IgD-negative memory B cell (primary cell): ENCODE results near the gene ZNF548. TPM values are rescaled to one million over a fixed set of nuclear protein-coding genes. Genes with fewer than 3 reads are reported as not detected.

ENCODE experiments used
- H3K27ac Mint-ChIP-seq, 3 donors: one replicate each; pipeline ENCODE4 v1.8.0; 2020 to 2022; ENCODE audit warnings: mild to moderate bottlenecking in 3 of 3, mixed read lengths in 3 of 3, moderate library complexity in 1 of 3
- H3K27me3 Mint-ChIP-seq: one replicate; pipeline ENCODE4 v1.8.0; 2021; ENCODE audit warnings: mixed read lengths
- H3K36me3 Mint-ChIP-seq: one replicate; pipeline ENCODE4 v1.8.0; 2020; ENCODE audit warnings: mild to moderate bottlenecking, mixed read lengths
- H3K4me1 Mint-ChIP-seq, 3 donors: one replicate each; pipeline ENCODE4 v1.8.0; 2020 to 2022; ENCODE audit warnings: mixed read lengths in 3 of 3, mild to moderate bottlenecking in 1 of 3
- H3K4me3 Mint-ChIP-seq, 4 donors: one replicate each; pipeline ENCODE4 v1.8.0; 2020 to 2022; ENCODE audit warnings: mild to moderate bottlenecking in 4 of 4, mixed read lengths in 4 of 4, moderate library complexity in 3 of 4
- H3K9me3 Mint-ChIP-seq, 3 donors: one replicate each; pipeline ENCODE4 v1.8.0; 2020 to 2021; ENCODE audit warnings: mixed read lengths in 3 of 3, mild to moderate bottlenecking in 1 of 3
- polyA plus RNA-seq: library from polyadenylated mRNA; unstranded; fragments of 300-500 nt; fragmentation: Illumina TruSeq; gene quantifications from one replicate; pipeline ENCODE4 v1.2.3, GENCODE V29; 2021

ZNF548 gene
- polyA plus RNA-seq: 12.7 TPM

GRCh38 chr19:57389730-57390598, at the start of gene ZNF548:
Gene ZNF548, plus strand, starts transcription at chr19:57389854. Its CDS starts 246 bp downstream, at chr19:57390100.
- peak within 1 kb of the TSS; percentile 87 to 99 (median 96) for H3K4me3 Mint-ChIP-seq
- peaks cover 12% of the 10 kb centered on the region for H3K36me3 Mint-ChIP-seq
- no peaks in the 10 kb centered on the region for H3K27me3 Mint-ChIP-seq
- H3K9me3 Mint-ChIP-seq: peaks cover 6 to 20% (median 13%) of the 10 kb centered on the region in 3 donors
- H3K4me1 Mint-ChIP-seq: peaks cover 21 to 30% (median 25%) of the 10 kb centered on the region in 3 donors
- H3K27ac Mint-ChIP-seq: peak within 1 kb of the TSS; percentile 85 to 99 (median 98)

DNA sequence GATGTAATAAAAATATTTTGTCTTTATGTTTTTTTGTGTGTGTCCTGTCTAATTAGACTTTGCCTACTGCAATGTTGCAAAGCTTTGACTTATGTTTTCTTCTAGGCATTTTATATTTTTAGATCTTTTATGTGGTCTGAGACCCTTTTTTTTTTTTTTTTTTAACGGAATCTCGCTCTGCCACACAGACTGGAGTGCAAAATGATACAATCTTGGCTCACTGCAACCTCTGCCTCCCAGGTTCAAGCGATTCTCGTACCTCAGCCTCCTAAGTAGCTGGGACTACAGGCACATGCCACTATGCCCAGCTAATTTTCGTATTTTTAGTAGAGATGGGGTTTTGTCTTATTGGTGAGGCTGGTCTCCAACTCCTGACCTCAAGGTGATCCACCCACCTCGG, 47.1 kb upstream of the ZNF548 start:
- Mint-ChIP-seq H3K4me1 (no peaks in the 10 kb centered on the region), H3K9me3 (peaks cover 0 to 2% (median 2%) of the 10 kb centered on the region in 3 donors), H3K4me3 (no peak overlapping the region), H3K27ac (no peak overlapping the region), H3K36me3 (peaks cover 2% of the 10 kb centered on the region), H3K27me3 (peaks cover 8% of the 10 kb centered on the region)

DNA sequence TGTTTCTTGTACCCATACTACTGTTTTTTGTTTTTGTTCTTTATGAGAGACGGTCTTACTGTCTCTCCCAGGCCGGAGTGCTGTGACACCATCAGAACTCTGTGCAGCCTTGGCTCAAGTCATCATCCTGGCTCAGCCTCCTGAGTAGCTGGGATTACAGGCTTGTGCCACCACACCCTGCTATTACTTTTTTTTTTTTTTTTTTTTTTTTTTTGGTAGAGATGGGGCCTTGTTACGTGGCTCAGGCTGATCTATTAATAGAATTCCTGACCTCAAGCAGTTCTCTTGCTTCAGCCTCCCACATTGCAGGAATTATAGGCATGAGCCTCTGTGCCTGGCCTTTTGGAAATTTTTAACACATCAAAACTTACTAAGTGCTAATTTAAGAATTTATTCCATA, 41.5 kb upstream of the ZNF548 start:
- Mint-ChIP-seq H3K4me3 (no peak overlapping the region), H3K36me3 (peaks cover 10% of the 10 kb centered on the region), H3K27me3 (peaks cover 8% of the 10 kb centered on the region), H3K4me1 (peaks cover 17 to 25% (median 21%) of the 10 kb centered on the region in 3 donors), H3K27ac (no peak overlapping the region), H3K9me3 (peaks cover 7 to 10% (median 9%) of the 10 kb centered on the region in 3 donors)

DNA sequence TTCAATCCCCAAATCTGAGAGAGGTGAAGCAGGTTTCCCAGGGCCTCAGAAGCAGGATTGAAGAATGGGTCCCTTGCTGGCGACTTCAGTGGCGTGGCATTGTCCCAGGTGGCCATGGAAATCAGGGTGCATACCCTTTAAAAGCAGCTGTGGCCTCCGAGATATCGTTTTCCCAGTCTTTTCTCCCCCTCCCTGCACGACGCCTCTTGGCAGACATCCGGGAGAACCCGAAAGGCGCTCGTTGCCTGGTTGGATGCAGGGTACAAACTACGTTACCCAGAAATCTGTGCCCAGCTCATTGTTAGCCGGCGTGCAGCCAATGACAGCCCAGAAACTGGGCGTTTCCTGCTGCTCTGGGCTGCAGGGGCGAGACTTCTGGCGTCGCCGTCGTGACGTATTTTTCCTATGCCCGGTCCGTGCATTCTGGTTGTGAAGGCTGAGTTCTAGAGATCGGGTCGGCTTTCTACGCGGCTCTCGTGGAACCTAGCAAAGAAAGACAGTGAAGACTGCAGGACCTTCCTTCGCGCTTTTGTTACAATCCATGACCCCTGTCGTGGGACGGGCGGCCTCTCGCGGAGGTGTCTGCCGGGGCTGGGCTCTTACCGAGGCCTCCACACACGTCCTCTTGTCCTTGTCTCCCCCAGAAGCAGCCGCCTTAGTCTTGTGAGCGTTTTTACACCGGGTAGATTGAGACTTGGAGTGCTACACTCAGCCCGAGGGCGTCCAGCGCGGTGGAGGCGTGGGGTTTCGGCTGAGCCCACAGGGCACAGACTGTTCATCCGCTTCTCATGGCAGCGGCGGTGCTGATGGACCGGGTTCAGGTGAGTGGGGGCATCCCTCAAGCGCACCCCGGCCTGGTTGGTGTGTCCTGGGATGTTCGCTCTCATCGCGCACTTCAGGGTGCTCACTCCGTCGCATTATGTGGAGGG, 38.5 kb upstream of the ZNF548 start, which contains the start of gene ZNF304:
TSS of gene ZNF304 (plus strand) at position 395 of the 929 bp plus-strand sequence. CDS start at position 789, 394 bp downstream.
- peaks cover 18% of the 10 kb centered on the region for H3K36me3 Mint-ChIP-seq
- H3K9me3 Mint-ChIP-seq: peaks cover 12 to 23% (median 18%) of the 10 kb centered on the region in 3 donors

GRCh38 chr19:57351867-57352266, 37.8 kb upstream of the ZNF548 start:
- peak overlapping the region; percentile 97 to 99 (median 98) for H3K4me3 Mint-ChIP-seq
- peaks cover 12 to 28% (median 21%) of the 10 kb centered on the region in 3 donors for H3K9me3 Mint-ChIP-seq
- peak overlapping the region in 2 of 3 donors; percentile 79 to 98 for H3K27ac Mint-ChIP-seq
- no peaks in the 10 kb centered on the region for H3K27me3 Mint-ChIP-seq
- peaks cover 20 to 28% (median 23%) of the 10 kb centered on the region in 3 donors for H3K4me1 Mint-ChIP-seq
- peaks cover 24% of the 10 kb centered on the region for H3K36me3 Mint-ChIP-seq

More for the DNA sequence above, 38.5 kb upstream of the ZNF548 start, which contains the start of gene ZNF304:
- Mint-ChIP-seq H3K27me3 (peaks cover 5% of the 10 kb centered on the region), H3K27ac (peak within 1 kb of the TSS; percentile 79 to 98 (median 90)), H3K4me3 (peak within 1 kb of the TSS; percentile 97 to 99 (median 98)), H3K4me1 (peaks cover 20 to 28% (median 23%) of the 10 kb centered on the region in 3 donors)

GRCh38 chr19:57355916-57356315, 33.7 kb upstream of the ZNF548 start:
- Mint-ChIP-seq H3K9me3 (peaks cover 14 to 37% (median 24%) of the 10 kb centered on the region in 3 donors), H3K27ac (no peak overlapping the region), H3K36me3 (peaks cover 32% of the 10 kb centered on the region), H3K27me3 (no peaks in the 10 kb centered on the region), H3K4me3 (peak overlapping the region in 1 of 4 donors; percentile 66), H3K4me1 (peaks cover 18 to 24% (median 22%) of the 10 kb centered on the region in 3 donors)

DNA sequence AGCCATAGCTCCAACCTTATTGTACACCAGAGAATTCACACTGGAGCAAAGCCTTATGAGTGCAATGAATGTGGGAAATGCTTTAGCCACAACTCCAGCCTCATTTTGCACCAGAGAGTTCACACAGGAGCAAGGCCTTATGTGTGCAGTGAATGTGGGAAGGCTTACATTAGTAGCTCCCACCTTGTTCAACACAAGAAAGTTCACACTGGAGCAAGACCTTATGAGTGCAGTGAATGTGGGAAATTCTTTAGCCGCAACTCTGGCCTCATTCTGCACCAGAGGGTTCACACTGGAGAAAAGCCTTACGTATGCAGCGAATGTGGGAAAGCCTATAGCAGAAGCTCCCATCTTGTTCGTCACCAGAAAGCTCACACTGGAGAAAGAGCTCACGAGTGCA, 32.2 kb upstream of the ZNF548 start:
- Mint-ChIP-seq H3K4me1 (peaks cover 5 to 14% (median 11%) of the 10 kb centered on the region in 3 donors), H3K36me3 (peaks cover 28% of the 10 kb centered on the region), H3K4me3 (peak overlapping the region in 1 of 4 donors; percentile 28), H3K27ac (no peak overlapping the region), H3K27me3 (no peaks in the 10 kb centered on the region), H3K9me3 (peaks cover 13 to 34% (median 21%) of the 10 kb centered on the region in 3 donors)

GRCh38 chr19:57359300-57359699, 30.4 kb upstream of the ZNF548 start:
- peaks cover 8 to 29% (median 15%) of the 10 kb centered on the region in 3 donors for H3K9me3 Mint-ChIP-seq
- no peaks in the 10 kb centered on the region for H3K27me3 Mint-ChIP-seq
- no peak overlapping the region for H3K4me3 Mint-ChIP-seq
- peaks cover 31% of the 10 kb centered on the region for H3K36me3 Mint-ChIP-seq
- H3K27ac Mint-ChIP-seq: no peak overlapping the region
- H3K4me1 Mint-ChIP-seq: peaks cover 13 to 20% (median 15%) of the 10 kb centered on the region in 3 donors

- Mint-ChIP-seq H3K36me3 (peaks cover 12% of the 10 kb centered on the region), H3K4me3 (peak overlapping the region in 3 of 4 donors; percentile 82 to 96 (median 84)), H3K4me1 (peaks cover 12 to 20% (median 15%) of the 10 kb centered on the region in 3 donors), H3K27me3 (no peaks in the 10 kb centered on the region), H3K27ac (no peak overlapping the region), H3K9me3 (peaks cover 3 to 12% (median 7%) of the 10 kb centered on the region in 3 donors)
These were observed 27.2 kb upstream of the ZNF548 start for GRCh38 chr19:57362419-57362818.

- Mint-ChIP-seq H3K36me3 (peaks cover 15% of the 10 kb centered on the region), H3K27me3 (no peaks in the 10 kb centered on the region), H3K27ac (peak within 1 kb of the TSS; percentile 89 to 99 (median 96)), H3K4me3 (peak within 1 kb of the TSS; percentile 82 to 96 (median 88)), H3K4me1 (peaks cover 12 to 20% (median 15%) of the 10 kb centered on the region in 3 donors), H3K9me3 (peaks cover 3 to 12% (median 7%) of the 10 kb centered on the region in 3 donors)
These were observed 26.5 kb upstream of the ZNF548 start, which contains the start of the genes TRAPPC2B and ZNF547 for GRCh38 chr19:57362997-57363687. Gene TRAPPC2B, plus strand, starts transcription at chr19:57363551. Its CDS starts 1,283 bp downstream, at chr19:57364834. Gene ZNF547, plus strand, starts transcription at chr19:57363551. Its CDS starts 5,005 bp downstream, at chr19:57368556.

- peak overlapping the region; percentile 89 to 99 (median 96) for H3K27ac Mint-ChIP-seq
- H3K4me3 Mint-ChIP-seq: peak overlapping the region; percentile 82 to 96 (median 88)
- H3K4me1 Mint-ChIP-seq: peaks cover 12 to 20% (median 15%) of the 10 kb centered on the region in 3 donors
- H3K36me3 Mint-ChIP-seq: peaks cover 16% of the 10 kb centered on the region
- H3K27me3 Mint-ChIP-seq: no peaks in the 10 kb centered on the region
- H3K9me3 Mint-ChIP-seq: peaks cover 0 to 12% (median 4%) of the 10 kb centered on the region in 3 donors
These were observed 25.9 kb upstream of the ZNF548 start for GRCh38 chr19:57363688-57364181.

DNA sequence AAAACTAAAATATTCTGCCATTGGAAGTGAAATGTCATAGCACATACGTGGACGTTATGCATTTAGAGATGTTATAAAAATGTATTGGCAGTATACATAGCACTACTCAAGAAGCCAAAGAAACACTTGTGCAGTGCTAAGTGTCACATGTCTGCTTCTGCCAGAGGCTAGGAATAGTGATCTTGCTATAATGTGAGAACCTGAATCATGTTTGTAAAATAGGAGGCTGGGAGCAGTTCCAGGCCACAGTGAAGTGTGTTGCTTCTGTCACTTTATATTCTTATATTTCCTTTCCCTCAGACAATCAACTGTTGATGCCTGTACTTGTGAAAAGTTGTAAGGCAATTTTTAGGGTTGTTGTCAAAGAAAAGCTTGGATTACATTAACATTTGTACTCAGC, 22.9 kb upstream of the ZNF548 start:
- H3K4me1 Mint-ChIP-seq: peaks cover 12 to 18% (median 14%) of the 10 kb centered on the region in 3 donors
- H3K36me3 Mint-ChIP-seq: peaks cover 31% of the 10 kb centered on the region
- H3K27me3 Mint-ChIP-seq: peaks cover 1% of the 10 kb centered on the region
- H3K9me3 Mint-ChIP-seq: peaks cover 0 to 4% (median 3%) of the 10 kb centered on the region in 3 donors
- peak overlapping the region in 1 of 4 donors; percentile 19 for H3K4me3 Mint-ChIP-seq
- H3K27ac Mint-ChIP-seq: no peak overlapping the region

GRCh38 chr19:57374179-57374578, 15.5 kb upstream of the ZNF548 start:
- Mint-ChIP-seq H3K27me3 (peaks cover 1% of the 10 kb centered on the region), H3K27ac (no peak overlapping the region), H3K4me3 (no peak overlapping the region), H3K4me1 (peaks cover 0 to 2% (median 2%) of the 10 kb centered on the region in 3 donors), H3K9me3 (peaks cover 9 to 29% (median 11%) of the 10 kb centered on the region in 3 donors), H3K36me3 (peaks cover 60% of the 10 kb centered on the region)
